ENCODE measurements around the gene MUC5B. TPM values are rescaled to one million over a fixed set of nuclear protein-coding genes. Genes with fewer than 3 reads are reported as not detected.

Gene MUC5B
- total and polyA plus RNA-seq, 4 donors = 0.17 to 0.95 (median 0.50) TPM; not detected in 1

DNA sequence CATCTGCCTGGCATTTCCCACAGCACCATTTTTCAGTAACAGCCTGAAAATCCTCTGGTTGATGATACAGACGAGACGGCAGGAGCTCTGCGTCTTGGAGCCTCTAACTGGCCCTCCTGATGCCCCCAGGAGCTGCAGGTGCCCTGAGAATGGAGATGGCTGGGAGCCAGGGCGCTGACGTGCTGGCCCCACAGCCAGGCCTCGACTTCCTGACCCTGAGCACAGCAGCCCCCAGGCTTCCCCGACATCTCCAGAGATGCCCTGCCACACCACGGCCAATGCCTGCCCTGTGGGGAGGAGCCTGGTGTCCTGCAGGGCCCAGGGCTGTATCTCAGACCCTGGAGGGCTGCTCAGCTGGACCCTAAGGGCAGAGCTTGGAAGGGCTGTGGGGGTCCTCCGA, 65.1 kb downstream of the MUC5B start:
- Histone ChIP-seq H3K36me3 (ENCODE audit: control insufficient read depth in 4 of 4, insufficient read depth in 3 of 4, low read depth in 1 of 4, low read length in 3 of 4) (peaks cover 24 to 74% (median 40%) of the 10 kb centered on the region in 4 donors), H3K27me3 (ENCODE audit: control insufficient read depth in 4 of 4, insufficient read depth in 4 of 4, low read length in 3 of 4) (no peaks in the 10 kb centered on the region), H3K4me3 (ENCODE audit: low read depth in 1 of 3, low read length in 3 of 3) (no peak overlapping the region), H3K27ac (ENCODE audit: low read depth in 1 of 2, low read length in 2 of 2) (no peak overlapping the region), H3K9me3 (ENCODE audit: control insufficient read depth in 4 of 4, low read length in 3 of 4) (no peaks in the 10 kb centered on the region), H3K9ac (ENCODE audit: low read depth in 1 of 2, low read length in 2 of 2) (no peak overlapping the region), H3K4me1 (ENCODE audit: control insufficient read depth in 4 of 4, insufficient read depth in 4 of 4, low read length in 3 of 4) (peaks cover 0 to 7% (median 0%) of the 10 kb centered on the region in 4 donors)
- no peak for DNase-seq (ENCODE audit: low spot score)
- TF ChIP-seq FOXA1 (IDR thresholded peaks at IDR 0.05) (no peak), RAD21 (IDR thresholded peaks at IDR 0.05) (no peak), JUND (IDR thresholded peaks at IDR 0.05) (no peak), YY1 (IDR thresholded peaks at IDR 0.05) (no peak), CTCF (IDR thresholded peaks at IDR 0.05; ENCODE audit: low read depth, low read length, missing input control) (no peak), SP1 (IDR thresholded peaks at IDR 0.05) (no peak), ZBTB33 (IDR thresholded peaks at IDR 0.05) (no peak), ATF3 (IDR thresholded peaks at IDR 0.05) (no peak), GABPA (IDR thresholded peaks at IDR 0.05 in 1 of 2, conservative IDR thresholded peaks at IDR 0.05 in 1 of 2) (no peak), HNF4A (conservative IDR thresholded peaks at IDR 0.05) (no peak), HNF4G (IDR thresholded peaks at IDR 0.05) (no peak), FOXA2 (IDR thresholded peaks at IDR 0.05) (no peak), RXRA (IDR thresholded peaks at IDR 0.05) (no peak)
- TF ChIP-seq, protein P1, sequence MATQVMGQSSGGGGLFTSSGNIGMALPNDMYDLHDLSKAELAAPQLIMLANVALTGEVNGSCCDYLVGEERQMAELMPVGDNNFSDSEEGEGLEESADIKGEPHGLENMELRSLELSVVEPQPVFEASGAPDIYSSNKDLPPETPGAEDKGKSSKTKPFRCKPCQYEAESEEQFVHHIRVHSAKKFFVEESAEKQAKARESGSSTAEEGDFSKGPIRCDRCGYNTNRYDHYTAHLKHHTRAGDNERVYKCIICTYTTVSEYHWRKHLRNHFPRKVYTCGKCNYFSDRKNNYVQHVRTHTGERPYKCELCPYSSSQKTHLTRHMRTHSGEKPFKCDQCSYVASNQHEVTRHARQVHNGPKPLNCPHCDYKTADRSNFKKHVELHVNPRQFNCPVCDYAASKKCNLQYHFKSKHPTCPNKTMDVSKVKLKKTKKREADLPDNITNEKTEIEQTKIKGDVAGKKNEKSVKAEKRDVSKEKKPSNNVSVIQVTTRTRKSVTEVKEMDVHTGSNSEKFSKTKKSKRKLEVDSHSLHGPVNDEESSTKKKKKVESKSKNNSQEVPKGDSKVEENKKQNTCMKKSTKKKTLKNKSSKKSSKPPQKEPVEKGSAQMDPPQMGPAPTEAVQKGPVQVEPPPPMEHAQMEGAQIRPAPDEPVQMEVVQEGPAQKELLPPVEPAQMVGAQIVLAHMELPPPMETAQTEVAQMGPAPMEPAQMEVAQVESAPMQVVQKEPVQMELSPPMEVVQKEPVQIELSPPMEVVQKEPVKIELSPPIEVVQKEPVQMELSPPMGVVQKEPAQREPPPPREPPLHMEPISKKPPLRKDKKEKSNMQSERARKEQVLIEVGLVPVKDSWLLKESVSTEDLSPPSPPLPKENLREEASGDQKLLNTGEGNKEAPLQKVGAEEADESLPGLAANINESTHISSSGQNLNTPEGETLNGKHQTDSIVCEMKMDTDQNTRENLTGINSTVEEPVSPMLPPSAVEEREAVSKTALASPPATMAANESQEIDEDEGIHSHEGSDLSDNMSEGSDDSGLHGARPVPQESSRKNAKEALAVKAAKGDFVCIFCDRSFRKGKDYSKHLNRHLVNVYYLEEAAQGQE (IDR thresholded peaks at IDR 0.05) = no peak
- WGBS = 98% methylated on average over 9 of the region's 9 CpGs

DNA sequence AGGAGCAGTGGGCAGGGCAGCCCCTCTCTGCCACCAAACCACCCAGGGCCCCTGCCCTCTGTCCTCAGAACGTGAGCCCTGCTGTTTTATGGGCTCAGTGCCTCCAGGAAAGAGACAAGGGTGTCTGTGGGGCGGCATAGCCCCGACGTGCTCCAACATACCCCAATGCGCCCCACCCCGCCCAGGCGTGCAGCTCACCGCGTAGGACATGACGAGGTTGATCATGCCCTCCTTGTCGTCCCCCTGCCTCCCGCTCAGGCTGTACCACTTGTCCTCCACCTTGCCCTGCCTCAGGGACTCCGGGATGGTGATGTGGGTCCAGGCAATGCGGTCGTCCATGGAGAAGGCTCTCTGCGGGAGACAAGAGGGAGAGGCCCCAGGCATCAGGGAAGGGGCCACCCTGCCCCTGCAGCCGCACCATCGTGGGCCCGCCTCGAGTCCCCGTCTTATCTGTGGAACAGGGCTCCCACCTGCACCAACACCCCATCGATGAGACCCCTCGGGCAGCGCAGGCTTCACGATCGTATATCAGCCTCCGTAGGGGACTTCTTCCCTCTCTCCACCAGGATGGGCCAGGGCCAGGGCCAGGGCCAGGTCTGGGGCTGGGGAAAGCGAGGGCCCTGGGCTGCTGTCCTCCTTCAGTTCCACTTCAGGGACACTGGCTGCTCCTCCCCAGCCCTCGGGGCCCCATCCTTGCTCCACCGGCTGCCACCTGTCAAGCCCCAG, 65.7 kb downstream of the MUC5B start:
- H3K4me1 ChIP-seq (ENCODE audit: control insufficient read depth in 4 of 4, insufficient read depth in 4 of 4, low read length in 3 of 4) = peaks cover 0 to 7% (median 0%) of the 10 kb centered on the region in 4 donors
- no peak overlapping the region for H3K9ac ChIP-seq (ENCODE audit: low read depth in 1 of 2, low read length in 2 of 2)
- H3K27me3 ChIP-seq (ENCODE audit: control insufficient read depth in 4 of 4, insufficient read depth in 4 of 4, low read length in 3 of 4) = no peaks in the 10 kb centered on the region
- DNase-seq (ENCODE audit: low spot score) = no peak
- peaks cover 20 to 75% (median 39%) of the 10 kb centered on the region in 4 donors for H3K36me3 ChIP-seq (ENCODE audit: control insufficient read depth in 4 of 4, insufficient read depth in 3 of 4, low read depth in 1 of 4, low read length in 3 of 4)
- H3K9me3 ChIP-seq (ENCODE audit: control insufficient read depth in 4 of 4, low read length in 3 of 4) = no peaks in the 10 kb centered on the region
- no peak overlapping the region for H3K4me3 ChIP-seq (ENCODE audit: low read depth in 1 of 3, low read length in 3 of 3)
- H3K27ac ChIP-seq (ENCODE audit: low read depth in 1 of 2, low read length in 2 of 2) = no peak overlapping the region
- 95% methylated on average over 30 of the region's 30 CpGs for WGBS
- TF ChIP-seq FOXA1 (IDR thresholded peaks at IDR 0.05) (no peak), YY1 (IDR thresholded peaks at IDR 0.05) (no peak), ZBTB33 (IDR thresholded peaks at IDR 0.05) (no peak), RAD21 (IDR thresholded peaks at IDR 0.05) (no peak), HNF4A (conservative IDR thresholded peaks at IDR 0.05) (no peak), JUND (IDR thresholded peaks at IDR 0.05) (no peak), NR2F2 (IDR thresholded peaks at IDR 0.05) (no peak), CTCF (IDR thresholded peaks at IDR 0.05; ENCODE audit: low read depth, low read length, missing input control) (no peak), HNF4G (IDR thresholded peaks at IDR 0.05) (no peak)

Measured in liver (tissue), 9 donors.